SHP77 treated with DMSO at 0.1 percent for 48 hours (cell line): Measurements from ENCODE around the gene EPB41L4B.
A peak's percentile ranks its signal among the peaks of the same experiment; 100 is the strongest.
"Not testable (repeated sequence)": the region's sequence is repeated elsewhere in the genome, so short reads cannot be mapped to it uniquely, and the experiment has no call there.

Experiments used
- DNase-seq: peaks from one replicate; lab custom pipeline; 2025; lab: John Stamatoyannopoulos, UW

The EPB41L4B gene

GRCh38 chr9:109320742-109321448, at the start of gene EPB41L4B:
Gene EPB41L4B (minus strand): TSS chr9:109321059. CDS start chr9:109320446, 613 bp downstream.
- peak; percentile 81 for DNase-seq

GRCh38 chr9:109369285-109369684, 48.4 kb upstream of the EPB41L4B start:
- no peak for DNase-seq

GRCh38 chr9:109360771-109361170, 39.9 kb upstream of the EPB41L4B start:
- no peak for DNase-seq

- DNase-seq = not testable (repeated sequence)
Measured at GRCh38 chr9:109358968-109359603, 38.2 kb upstream of the EPB41L4B start.

- DNase-seq = no peak
Measured at GRCh38 chr9:109355564-109356297, 34.9 kb upstream of the EPB41L4B start.

- DNase-seq = no peak
Measured at GRCh38 chr9:109354190-109354589, 33.3 kb upstream of the EPB41L4B start.

- no peak for DNase-seq
Measured at GRCh38 chr9:109351032-109351431, 30.2 kb upstream of the EPB41L4B start.

- DNase-seq = no peak
Measured at GRCh38 chr9:109349421-109349846, 28.6 kb upstream of the EPB41L4B start.

GRCh38 chr9:109346904-109347303, 26.0 kb upstream of the EPB41L4B start:
- no peak for DNase-seq

GRCh38 chr9:109344866-109345265, 24.0 kb upstream of the EPB41L4B start:
- DNase-seq = no peak

GRCh38 chr9:109342878-109343277, 22.0 kb upstream of the EPB41L4B start:
- no peak for DNase-seq

- no peak for DNase-seq
Measured at GRCh38 chr9:109341561-109341960, 20.7 kb upstream of the EPB41L4B start.

- DNase-seq = not testable (repeated sequence)
Measured at GRCh38 chr9:109340979-109341378, 20.1 kb upstream of the EPB41L4B start.

- no peak for DNase-seq
Measured at GRCh38 chr9:109336409-109336808, 15.6 kb upstream of the EPB41L4B start.

GRCh38 chr9:109335929-109336328, 15.1 kb upstream of the EPB41L4B start:
- DNase-seq = no peak

- DNase-seq = no peak
Measured at GRCh38 chr9:109335121-109335520, 14.3 kb upstream of the EPB41L4B start.

- no peak for DNase-seq
Measured at GRCh38 chr9:109331353-109331752, 10.5 kb upstream of the EPB41L4B start.

GRCh38 chr9:109329638-109330258, 8.9 kb upstream of the EPB41L4B start:
- DNase-seq = no peak

GRCh38 chr9:109328978-109329637, 8.2 kb upstream of the EPB41L4B start:
- no peak for DNase-seq

GRCh38 chr9:109325089-109325488, 4.2 kb upstream of the EPB41L4B start:
- no peak for DNase-seq

- DNase-seq = no peak
Measured at GRCh38 chr9:109323771-109324170, 2.9 kb upstream of the EPB41L4B start.

- no peak for DNase-seq
Measured at GRCh38 chr9:109321727-109322126, 868 bp upstream of the EPB41L4B start.
